HCT116 (cell line): ENCODE results near the gene ZNF320. TPM values are rescaled to one million over a fixed set of nuclear protein-coding genes. Genes with fewer than 3 reads are reported as not detected.

ENCODE experiments used
- ATAC-seq: fragments of 200-7000 bp; cut with Tn5 transposase; 2 replicates; pipeline ENCODE4 v1.9.1; 2020; ENCODE audit warnings: mild to moderate bottlenecking, moderate library complexity
- BruUV-seq: library from RNA; stranded (reverse); fragments of 400-500 nt; replicated peaks from 2 replicates; lab custom pipeline; 2021; lab: Mats Ljungman, UMichigan
- CTCF ChIA-PET: fragments of 300-600 bp; sonication (Branson Sonifier 250); formaldehyde crosslinking; loops from one replicate; lab custom pipeline; 2021; ENCODE audit warnings: antibody characterized with exemption; lab: Charles Lee
- POLR2A ChIA-PET: fragments of 300-600, 350-600 bp; sonication (Branson Sonifier 250); formaldehyde crosslinking; loops from one replicate; lab custom pipeline; 2021; ENCODE audit warnings: antibody characterized with exemption; lab: Charles Lee
- RAD21 ChIA-PET, 2 experiments: fragments of 300-600 bp; sonication (Branson Sonifier 250); formaldehyde crosslinking; loops; one replicate each; lab custom pipeline; 2023; ENCODE audit warnings: low total read pairs in 2 of 2; ENCODE audit not compliant: uncharacterized antibody in 2 of 2, unreplicated experiment in 2 of 2, low non-redundant PET in 1 of 2; lab: Charles Lee
- DNase-seq: peaks from one replicate; pipeline ENCODE4 v3.0.0-alpha.2; 2010; ENCODE audit warnings: low read depth, low spot score
- H2AFZ ChIP-seq: fragments of 200-600 bp; shearing (Covaris generic), sonication (generic); 2 replicates; pipeline ENCODE4 v1.6.1; 2017; ENCODE audit warnings: low read depth, mixed run types, mixed read lengths, antibody characterized with exemption, low read length; ENCODE audit not compliant: poor library complexity, severe bottlenecking
- H3K27ac ChIP-seq: 2 replicates; pipeline ENCODE4 v1.5.1; 2012; ENCODE audit warnings: low read depth, low read length
- H3K27me3 ChIP-seq: fragments of 200-600 bp; sonication (generic); 2 replicates; pipeline ENCODE4 v1.6.1; 2016; ENCODE audit warnings: mixed run types, low read length, mixed read lengths; ENCODE audit not compliant: insufficient read depth
- H3K36me3 ChIP-seq, 2 experiments: fragments of 200-500 bp in 1 of 2; fragments of 200-600 bp in 1 of 2; sonication (Bioruptor generic) in 1 of 2; sonication (generic) in 1 of 2; 2 replicates each; pipeline versions ENCODE4 v1.5.1 to v1.6.1; 2014 to 2016; ENCODE audit warnings: low read length in 2 of 2, inconsistent platforms in 1 of 2, mixed read lengths in 1 of 2, mixed run types in 1 of 2; ENCODE audit not compliant: insufficient read depth in 2 of 2, control insufficient read depth in 1 of 2
- H3K4me1 ChIP-seq, 2 experiments: fragments of 200-600 bp in 1 of 2; sonication (generic) in 1 of 2; 2 replicates each; pipeline versions ENCODE4 v1.5.1 to v1.6.1; 2012 to 2017; ENCODE audit warnings: low read length in 2 of 2, inconsistent platforms in 1 of 2, mild to moderate bottlenecking in 1 of 2, mixed read lengths in 1 of 2, mixed run types in 1 of 2, moderate library complexity in 1 of 2; ENCODE audit not compliant: insufficient read depth in 2 of 2, control insufficient read depth in 1 of 2
- H3K4me2 ChIP-seq: fragments of 200-600 bp; sonication (generic); 2 replicates; pipeline ENCODE4 v1.6.1; 2017; ENCODE audit warnings: mixed run types, low read length, mixed read lengths
- H3K4me3 ChIP-seq, 2 experiments: fragments of 200-600 bp in 1 of 2; sonication (generic) in 1 of 2; replicated peaks in 1 of 2; 2 replicates each; pipeline ENCODE4 v1.5.1; 2011 to 2016; ENCODE audit warnings: low read length in 2 of 2, control low read depth in 1 of 2, low read depth in 1 of 2, mild to moderate bottlenecking in 1 of 2, mixed read lengths in 1 of 2, mixed run types in 1 of 2
- H3K79me2 ChIP-seq: fragments of 200-600 bp; sonication (generic); 2 replicates; pipeline ENCODE4 v1.6.1; 2017; ENCODE audit warnings: mild to moderate bottlenecking, mixed run types, low read length, moderate library complexity, mixed read lengths; ENCODE audit not compliant: insufficient read depth
- H3K9ac ChIP-seq: fragments of 200-600 bp; sonication (generic); 2 replicates; pipeline ENCODE4 v1.6.1; 2016; ENCODE audit warnings: low read length, mixed read lengths
- H3K9me2 ChIP-seq: fragments of 200-600 bp; sonication (generic), shearing (Covaris generic); 2 replicates; pipeline ENCODE4 v1.6.1; 2017; ENCODE audit warnings: mixed run types, mild to moderate bottlenecking, moderate library complexity; ENCODE audit not compliant: insufficient read depth
- H3K9me3 ChIP-seq, 2 experiments: fragments of 200-500 bp in 1 of 2; fragments of 200-600 bp in 1 of 2; sonication (Bioruptor generic) in 1 of 2; sonication (generic) in 1 of 2; 2 replicates each; pipeline ENCODE4 v1.6.1; 2014 to 2017; ENCODE audit warnings: low read length in 2 of 2, mixed read lengths in 2 of 2, inconsistent platforms in 1 of 2, low read depth in 1 of 2, mild to moderate bottlenecking in 1 of 2, mixed run types in 1 of 2, moderate library complexity in 1 of 2; ENCODE audit not compliant: control insufficient read depth in 1 of 2, insufficient read depth in 1 of 2
- H4K20me1 ChIP-seq: fragments of 200-600 bp; sonication (generic), shearing (Covaris generic); 2 replicates; pipeline ENCODE4 v1.6.1; 2017; ENCODE audit warnings: mixed run types, mild to moderate bottlenecking, moderate library complexity; ENCODE audit not compliant: insufficient read depth
- CBX3 ChIP-seq: IDR thresholded peaks from 2 replicates; pipeline ENCODE4 v1.6.1; 2012; ENCODE audit warnings: low read depth
- CEBPB ChIP-seq: IDR thresholded peaks from 2 replicates; pipeline ENCODE4 v1.6.1; 2012; ENCODE audit warnings: low read depth
- CTCF ChIP-seq, 3 experiments: fragments of 200-600 bp in 1 of 3; sonication (generic) in 1 of 3; IDR thresholded peaks in 2 of 3; conservative IDR thresholded peaks in 1 of 3; 2 replicates each; pipeline ENCODE4 v1.5.1; 2012 to 2017; ENCODE audit warnings: low read depth in 2 of 3, low read length in 2 of 3, antibody characterized with exemption in 1 of 3, borderline replicate concordance in 1 of 3, control low read depth in 1 of 3, mild to moderate bottlenecking in 1 of 3, mixed read lengths in 1 of 3, mixed run types in 1 of 3, moderate library complexity in 1 of 3; ENCODE audit not compliant: insufficient read depth in 1 of 3
- EGR1 ChIP-seq: IDR thresholded peaks from 2 replicates; pipeline ENCODE4 v1.6.1; 2012; ENCODE audit warnings: low read depth
- EZH2 ChIP-seq: fragments of 200-600 bp; sonication (generic); IDR thresholded peaks from 2 replicates; pipeline ENCODE4 v1.6.1; 2017; ENCODE audit warnings: antibody characterized with exemption, mixed run types
- FOSL1 ChIP-seq: IDR thresholded peaks from 2 replicates; pipeline ENCODE4 v1.6.1; 2012; ENCODE audit warnings: low read depth
- JUND ChIP-seq: IDR thresholded peaks from 2 replicates; pipeline ENCODE4 v1.6.1; 2012
- MAX ChIP-seq: IDR thresholded peaks from 2 replicates; pipeline ENCODE4 v1.6.1; 2012
- POLR2AphosphoS5 ChIP-seq: IDR thresholded peaks from 2 replicates; pipeline ENCODE4 v1.6.1; 2011; ENCODE audit warnings: mild to moderate bottlenecking, low read depth, low read length, moderate library complexity
- REST ChIP-seq: IDR thresholded peaks from 2 replicates; pipeline ENCODE4 v1.6.1; 2012; ENCODE audit warnings: low read depth
- SIN3A ChIP-seq: IDR thresholded peaks from 2 replicates; pipeline ENCODE4 v1.6.1; 2012; ENCODE audit warnings: low read depth
- SRF ChIP-seq: IDR thresholded peaks from 2 replicates; pipeline ENCODE4 v1.6.1; 2012; ENCODE audit warnings: low read depth
- YY1 ChIP-seq: IDR thresholded peaks from 2 replicates; pipeline ENCODE4 v1.6.1; 2011; ENCODE audit warnings: low read length, low read depth, moderate library complexity, mild to moderate bottlenecking; ENCODE audit not compliant: insufficient replicate concordance; ENCODE audit errors: extremely low read depth
- ZBTB33 ChIP-seq: IDR thresholded peaks from 2 replicates; pipeline ENCODE4 v1.6.1; 2011; ENCODE audit warnings: mild to moderate bottlenecking, low read length, moderate library complexity; ENCODE audit not compliant: insufficient replicate concordance; ENCODE audit errors: extremely low read depth
- ZFX ChIP-seq: fragments of 450-650 bp; IDR thresholded peaks from 2 replicates; pipeline ENCODE4 v1.6.1; 2017
- ZNF274 ChIP-seq: fragments of 200-500 bp; sonication (Bioruptor generic); IDR thresholded peaks from 2 replicates; pipeline ENCODE4 v1.6.1; 2014; ENCODE audit warnings: mild to moderate bottlenecking, low read depth, low read length, inconsistent platforms
- intact Hi-C: fragments of 100-400 bp; cut with micrococcal nuclease; formaldehyde crosslinking; loops from 2 replicates; pipeline ENCODE4 v1.10.0; 2022
- total RNA-seq: library from RNA; stranded (reverse); gene quantifications from one replicate; pipeline ENCODE4 v1.2.1, GENCODE V29; 2021; ENCODE audit not compliant: unreplicated experiment

The ZNF320 gene
- total RNA-seq, 1 experiment from 2014 or later: 9.2 TPM

GRCh38 chr19:52910648-52911047 is 13.2 kb upstream of the ZNF320 start:
- H3K4me2 ChIP-seq: no peak overlapping the region
- no peaks in the 10 kb centered on the region for H4K20me1 ChIP-seq
- no peaks in the 10 kb centered on the region for H3K79me2 ChIP-seq
- H3K27me3 ChIP-seq: no peaks in the 10 kb centered on the region
- H3K9ac ChIP-seq: no peak overlapping the region
- H2AFZ ChIP-seq: no peak overlapping the region
- CTCF ChIA-PET: no interaction called here
- TF ChIP-seq REST: no peak
- TF ChIP-seq CTCF (IDR thresholded peaks at IDR 0.05 in 2 of 3, conservative IDR thresholded peaks at IDR 0.05 in 1 of 3; ENCODE audit: borderline replicate concordance in 1 of 3, insufficient read depth in 1 of 3, low read depth in 2 of 3, low read length in 2 of 3): no peak
- no peak for TF ChIP-seq ZNF274
- no peak for TF ChIP-seq YY1
- no peak for TF ChIP-seq CEBPB
- TF ChIP-seq ZBTB33: no peak
- TF ChIP-seq FOSL1: no peak
- no peak for TF ChIP-seq ZFX
- no peak for TF ChIP-seq CBX3
- no peak for TF ChIP-seq POLR2AphosphoS5
- no peak for TF ChIP-seq SIN3A
- TF ChIP-seq EZH2: no peak
- no peak for TF ChIP-seq EGR1
- TF ChIP-seq JUND: no peak
- TF ChIP-seq MAX: no peak
- no peak for TF ChIP-seq SRF
- TF ChIP-seq, all 23 proteins: peak for 0
- POLR2A ChIA-PET: no interaction called here
- H3K9me3 ChIP-seq: no peaks in the 10 kb centered on the region
- H3K4me3 ChIP-seq: no peak overlapping the region
- peaks cover 2 to 28% of the 10 kb centered on the region in 2 experiments; a peak in 1 of 4 replicates for H3K36me3 ChIP-seq
- RAD21 ChIA-PET: no interaction called here
- no TSS peak for BruUV-seq
- DNase-seq (no peak), ATAC-seq (no peak)
- H3K4me1 ChIP-seq: no peaks in the 10 kb centered on the region
- no peak overlapping the region for H3K27ac ChIP-seq
- no peaks in the 10 kb centered on the region for H3K9me2 ChIP-seq
- intact Hi-C loops: no loop called here
